Endothelial cell of umbilical vein (primary cell): ENCODE data around the gene FAM180A.

Experiments
- JUN ChIP-seq: IDR thresholded peaks from 2 replicates; pipeline ENCODE4 v1.6.1; 2011; ENCODE audit warnings: borderline replicate concordance, low read depth; ENCODE audit not compliant: insufficient read length, insufficient read depth
- MYC ChIP-seq: IDR thresholded peaks from one replicate; pipeline ENCODE4 v1.6.1; 2011; ENCODE audit warnings: mild to moderate bottlenecking, low read depth, low read length
- POLR2AphosphoS5 ChIP-seq: IDR thresholded peaks from 2 replicates; pipeline ENCODE4 v1.6.1; 2012; ENCODE audit warnings: low read depth, mild to moderate bottlenecking, control low read depth, low read length, moderate library complexity; ENCODE audit not compliant: insufficient read depth
- TF ChIP-seq, protein P1 (sequence below): IDR thresholded peaks from 2 replicates; pipeline ENCODE4 v1.6.1; 2011; ENCODE audit not compliant: insufficient read depth, insufficient read length
- TF ChIP-seq, protein P2 (sequence below), 2 donors: IDR thresholded peaks; 1 replicate in 1 of 2; 2 replicates in 1 of 2; pipeline ENCODE4 v1.5.1; 2011; ENCODE audit warnings: low read length in 2 of 2, mild to moderate bottlenecking in 2 of 2, moderate library complexity in 2 of 2, control low read depth in 1 of 2, inconsistent platforms in 1 of 2, low read depth in 1 of 2; ENCODE audit not compliant: insufficient read depth in 1 of 2; ENCODE audit errors: extremely low read depth in 1 of 2

DNA sequence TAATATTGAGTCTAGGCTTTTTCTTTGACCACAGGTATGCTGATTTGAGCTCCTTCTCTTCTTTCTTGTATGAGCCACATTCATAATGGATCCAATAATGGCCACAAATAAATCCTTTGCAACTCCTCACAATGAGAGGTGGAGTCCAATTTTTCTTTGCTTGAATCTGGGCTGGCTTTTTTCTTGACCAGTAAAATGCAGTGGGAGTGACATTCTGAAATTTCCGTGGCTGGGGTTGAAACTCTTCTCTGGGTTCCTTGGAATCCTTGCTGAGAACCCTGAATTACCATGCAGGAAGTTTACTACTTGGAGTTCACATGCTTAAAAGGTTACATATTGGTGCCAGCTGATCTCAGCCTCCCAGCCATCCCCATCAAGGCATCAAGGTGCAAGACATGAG lies 22.4 kb upstream of the FAM180A start:
- TF ChIP-seq MYC (no peak), POLR2AphosphoS5 (no peak), JUN (no peak)
- TF ChIP-seq, protein P1, sequence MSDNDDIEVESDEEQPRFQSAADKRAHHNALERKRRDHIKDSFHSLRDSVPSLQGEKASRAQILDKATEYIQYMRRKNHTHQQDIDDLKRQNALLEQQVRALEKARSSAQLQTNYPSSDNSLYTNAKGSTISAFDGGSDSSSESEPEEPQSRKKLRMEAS: no peak
- TF ChIP-seq, protein P2, sequence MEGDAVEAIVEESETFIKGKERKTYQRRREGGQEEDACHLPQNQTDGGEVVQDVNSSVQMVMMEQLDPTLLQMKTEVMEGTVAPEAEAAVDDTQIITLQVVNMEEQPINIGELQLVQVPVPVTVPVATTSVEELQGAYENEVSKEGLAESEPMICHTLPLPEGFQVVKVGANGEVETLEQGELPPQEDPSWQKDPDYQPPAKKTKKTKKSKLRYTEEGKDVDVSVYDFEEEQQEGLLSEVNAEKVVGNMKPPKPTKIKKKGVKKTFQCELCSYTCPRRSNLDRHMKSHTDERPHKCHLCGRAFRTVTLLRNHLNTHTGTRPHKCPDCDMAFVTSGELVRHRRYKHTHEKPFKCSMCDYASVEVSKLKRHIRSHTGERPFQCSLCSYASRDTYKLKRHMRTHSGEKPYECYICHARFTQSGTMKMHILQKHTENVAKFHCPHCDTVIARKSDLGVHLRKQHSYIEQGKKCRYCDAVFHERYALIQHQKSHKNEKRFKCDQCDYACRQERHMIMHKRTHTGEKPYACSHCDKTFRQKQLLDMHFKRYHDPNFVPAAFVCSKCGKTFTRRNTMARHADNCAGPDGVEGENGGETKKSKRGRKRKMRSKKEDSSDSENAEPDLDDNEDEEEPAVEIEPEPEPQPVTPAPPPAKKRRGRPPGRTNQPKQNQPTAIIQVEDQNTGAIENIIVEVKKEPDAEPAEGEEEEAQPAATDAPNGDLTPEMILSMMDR (IDR thresholded peaks at IDR 0.05; ENCODE audit: extremely low read depth in 1 of 2, insufficient read depth in 1 of 2, low read depth in 1 of 2, low read length in 2 of 2): no peak
